CD1c-positive myeloid dendritic cell (primary cell): ENCODE data around the gene AGAP3.

ENCODE experiments used
- DNase-seq: peaks from one replicate; pipeline ENCODE4 v3.0.0-alpha.2; 2016; ENCODE audit errors: extremely low spot score

AGAP3 gene

GRCh38 chr7:151186640-151187408 lies 100.5 kb downstream of the AGAP3 start, which contains the start of gene ASB10:
Gene ASB10 (minus strand): TSS chr7:151187250. CDS start chr7:151187130, 120 bp downstream.
- no peak for DNase-seq

- no peak for DNase-seq
These were observed 101.4 kb downstream of the AGAP3 start for GRCh38 chr7:151187409-151188251.

GRCh38 chr7:151188252-151188542 lies 101.9 kb downstream of the AGAP3 start:
- DNase-seq = no peak

GRCh38 chr7:151189038-151189437 lies 102.8 kb downstream of the AGAP3 start:
- no peak for DNase-seq

- no peak for DNase-seq
These were observed 105.3 kb downstream of the AGAP3 start for GRCh38 chr7:151191544-151191943.

- DNase-seq = no peak
These were observed 105.8 kb downstream of the AGAP3 start for GRCh38 chr7:151192002-151192539.

- DNase-seq = no peak
These were observed 107.1 kb downstream of the AGAP3 start for GRCh38 chr7:151193203-151193978.
